ENCODE measurements around the gene PDE7B. TPM values are rescaled to one million over a fixed set of nuclear protein-coding genes. Genes with fewer than 3 reads are reported as not detected.
A peak's percentile ranks its signal among the peaks of the same experiment; 100 is the strongest.

PDE7B gene
- total and polyA plus RNA-seq, 2 of the 8 experiments (the other 6 are each of a cell fraction or from before 2014, with no cell fraction given), result not detected

DNA sequence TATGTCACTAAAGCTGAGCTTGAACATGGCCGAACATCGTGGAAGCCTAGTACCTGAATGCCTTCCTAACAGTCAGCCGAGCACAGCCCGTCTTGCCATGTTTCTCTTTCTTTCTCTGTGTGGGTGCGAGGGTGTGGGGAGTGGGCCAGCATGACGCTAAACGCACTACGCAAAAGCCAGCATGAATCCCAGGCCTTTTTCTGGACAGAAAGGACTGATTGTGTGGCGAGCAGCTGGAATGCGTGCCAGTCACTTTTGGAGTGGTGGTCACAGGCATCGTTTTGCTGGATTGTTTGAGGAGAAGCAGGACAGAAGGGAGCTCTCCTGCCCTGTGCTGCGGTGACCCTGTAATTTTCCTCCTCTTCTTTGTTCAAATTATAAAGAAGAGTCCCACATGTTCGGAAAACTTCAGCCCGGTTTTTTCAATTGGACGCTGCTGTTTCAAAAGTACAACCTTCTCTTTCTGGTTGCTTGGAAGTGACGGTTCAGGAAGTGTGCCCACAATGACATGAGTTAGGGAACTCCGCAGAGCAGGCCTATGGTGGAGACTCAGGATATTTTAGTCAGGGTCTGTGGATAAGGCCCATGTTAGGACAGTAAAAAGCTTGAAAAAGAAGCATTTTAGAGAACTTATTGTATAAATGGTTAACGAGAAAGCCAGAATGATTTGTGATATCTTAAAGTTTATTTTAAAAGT lies 54.3 kb downstream of the PDE7B start:
- Histone ChIP-seq H3K4ac (replicated peaks; ENCODE audit: insufficient read length, low read depth, low read length) (no peak overlapping the region), H3K9ac (replicated peaks in 1 of 4; ENCODE audit: extremely low read depth in 1 of 4, low read depth in 3 of 4, low read length in 3 of 4) (no peak overlapping the region; a peak in 1 of 7 replicates), H3K23ac (ENCODE audit: insufficient read length) (no peak overlapping the region), H3K14ac (ENCODE audit: insufficient read length) (no peak overlapping the region), H2AFZ (ENCODE audit: low read length) (0 out of 2 replicates have a peak overlapping the region, but pooled peaks have one; percentile 86), H4K91ac (replicated peaks; ENCODE audit: insufficient read length, low read length) (no peak overlapping the region), H3K9me3 (ENCODE audit: insufficient read depth in 2 of 2, low read depth in 1 of 2, low read length in 1 of 2) (no peaks in the 10 kb centered on the region), H2BK5ac (ENCODE audit: low read depth, low read length) (no peak overlapping the region), H3K79me1 (ENCODE audit: low read depth, low read length) (no peaks in the 10 kb centered on the region), H3K27ac (ENCODE audit: low read depth, low read length) (no peak overlapping the region), H2BK15ac (ENCODE audit: low read length) (no peak overlapping the region), H2BK120ac (replicated peaks; ENCODE audit: low read depth, low read length) (no peak overlapping the region), H3K4me1 (replicated peaks in 1 of 4; ENCODE audit: control insufficient read depth in 3 of 4, insufficient read depth in 4 of 4, low read length in 3 of 4) (no peaks in the 10 kb centered on the region), H3K18ac (ENCODE audit: extremely low read depth, low read length) (no peak overlapping the region), H3K23me2 (ENCODE audit: low read depth, low read length) (no peaks in the 10 kb centered on the region; the same call in 1 of the 2 replicates), H4K5ac (ENCODE audit: insufficient read length, low read depth, low read length) (no peak overlapping the region), H2AK5ac (ENCODE audit: low read depth, low read length) (no peak overlapping the region), H3K79me2 (ENCODE audit: control insufficient read depth in 1 of 2, insufficient read depth in 2 of 2, low read length in 2 of 2) (no peaks in the 10 kb centered on the region), H3K4me3 (ENCODE audit: extremely low read depth in 1 of 4, insufficient read depth in 2 of 4, low read depth in 3 of 4, low read length in 4 of 4) (no peak overlapping the region), H3K27me3 (replicated peaks in 1 of 4; ENCODE audit: control insufficient read depth in 3 of 4, extremely low read depth in 1 of 4, insufficient read depth in 3 of 4, low read length in 3 of 4) (no peaks in the 10 kb centered on the region), H4K8ac (ENCODE audit: extremely low read depth, insufficient read depth, low read length) (peak overlapping the region; percentile 68; the same call in 1 of the 2 replicates), H3K56ac (replicated peaks; ENCODE audit: insufficient read length, low read depth, low read length) (no peak overlapping the region), H3K36me3 (ENCODE audit: control insufficient read depth in 2 of 4, insufficient read depth in 4 of 4, low read length in 3 of 4) (no peaks in the 10 kb centered on the region), H3K4me2 (ENCODE audit: insufficient read depth in 1 of 2, low read depth in 2 of 2, low read length in 2 of 2) (no peak overlapping the region), H2BK12ac (ENCODE audit: low read depth, low read length) (no peak overlapping the region; the same call in 1 of the 2 replicates), H4K20me1 (replicated peaks in 1 of 2; ENCODE audit: control insufficient read depth in 1 of 2, insufficient read depth in 2 of 2, low read length in 2 of 2) (no peaks in the 10 kb centered on the region), H2BK20ac (ENCODE audit: low read length) (no peak overlapping the region)
- FAIRE-seq (no peak), DNase-seq (ENCODE audit: low read depth in 1 of 2, low spot score in 2 of 2) (no peak)
- ChIA-PET POLR2A (ENCODE audit: partially characterized antibody) (no interaction called here), CTCF (ENCODE audit: partially characterized antibody) (interaction anchor here (0.7 to 2.1 kb wide), 7 partner anchors 13 to 370 kb away, joined by 3 to 5 read pairs (median 3); no protein-coding TSS in a partner anchor)
- 91% methylated on average over 18 of the region's 18 CpGs; no CpG with 5 or more reads in 1 of the 2 experiments for WGBS, 2 experiments (ENCODE audit: extremely low coverage in 1 of 2, insufficient coverage in 1 of 2, insufficient read length in 1 of 2, insufficient replicate concordance in 2 of 2, low coverage in 1 of 2, low lambda C conversion rate in 2 of 2, missing lambda C conversion rate in 1 of 2)
- TF ChIP-seq SIX5 (IDR thresholded peaks at IDR 0.05; ENCODE audit: low read depth, low read length) (no peak), ZNF274 (IDR thresholded peaks at IDR 0.05; ENCODE audit: borderline replicate concordance, extremely low read depth, low read length) (no peak), EP300 (IDR thresholded peaks at IDR 0.05; ENCODE audit: borderline replicate concordance in 1 of 2, low read depth in 2 of 2, low read length in 2 of 2) (no peak), EGR1 (IDR thresholded peaks at IDR 0.05; ENCODE audit: borderline replicate concordance, low read depth, low read length) (no peak), MAX (IDR thresholded peaks at IDR 0.05) (no peak), MAFK (IDR thresholded peaks at IDR 0.05; ENCODE audit: low read depth, low read length) (no peak), ASH2L (IDR thresholded peaks at IDR 0.05; ENCODE audit: low read length) (no peak), POU5F1 (IDR thresholded peaks at IDR 0.05; ENCODE audit: low read depth, low read length) (no peak), TCF12 (IDR thresholded peaks at IDR 0.05; ENCODE audit: low read depth, low read length) (no peak), JUN (IDR thresholded peaks at IDR 0.05; ENCODE audit: low read depth, low read length) (no peak)

Measured in H1 (cell line).